Osteocyte (in vitro differentiated cells): ENCODE data around the gene CALD1. TPM values are rescaled to one million over a fixed set of nuclear protein-coding genes. Genes with fewer than 3 reads are reported as not detected.
A peak's percentile ranks its signal among the peaks of the same experiment; 100 is the strongest.

Experiments
- DNase-seq: peaks from one replicate; pipeline ENCODE4 v3.0.0; 2021; ENCODE audit warnings: mixed read lengths; ENCODE audit not compliant: unreplicated experiment; ENCODE audit errors: extremely low spot score
- H3K27ac Mint-ChIP-seq: one replicate; pipeline ENCODE4 v1.8.0; 2021; ENCODE audit warnings: mild to moderate bottlenecking, mixed read lengths; ENCODE audit not compliant: unreplicated experiment
- H3K27me3 Mint-ChIP-seq: one replicate; pipeline ENCODE4 v1.8.0; 2021; ENCODE audit warnings: mixed read lengths; ENCODE audit not compliant: unreplicated experiment
- H3K36me3 Mint-ChIP-seq: one replicate; pipeline ENCODE4 v1.8.0; 2021; ENCODE audit warnings: mixed read lengths; ENCODE audit not compliant: unreplicated experiment
- H3K4me1 Mint-ChIP-seq: one replicate; pipeline ENCODE4 v1.8.0; 2021; ENCODE audit warnings: mixed read lengths; ENCODE audit not compliant: unreplicated experiment
- H3K4me3 Mint-ChIP-seq: one replicate; pipeline ENCODE4 v1.8.0; 2021; ENCODE audit warnings: mild to moderate bottlenecking, moderate library complexity, mixed read lengths; ENCODE audit not compliant: unreplicated experiment
- H3K9me3 Mint-ChIP-seq: one replicate; pipeline ENCODE4 v1.8.0; 2021; ENCODE audit warnings: mixed read lengths; ENCODE audit not compliant: unreplicated experiment
- CTCF ChIP-seq: fragments of 200-600 bp; sonication (generic); IDR thresholded peaks from 2 replicates; pipeline ENCODE4 v1.5.0; 2021; ENCODE audit warnings: antibody characterized with exemption, mild to moderate bottlenecking, moderate library complexity
- total RNA-seq: library from RNA; stranded (reverse); gene quantifications from 2 replicates; pipeline ENCODE4 v1.2.1, GENCODE V29; 2021

The CALD1 gene
- total RNA-seq, 1 donor from 2014 or later = 807 TPM

DNA sequence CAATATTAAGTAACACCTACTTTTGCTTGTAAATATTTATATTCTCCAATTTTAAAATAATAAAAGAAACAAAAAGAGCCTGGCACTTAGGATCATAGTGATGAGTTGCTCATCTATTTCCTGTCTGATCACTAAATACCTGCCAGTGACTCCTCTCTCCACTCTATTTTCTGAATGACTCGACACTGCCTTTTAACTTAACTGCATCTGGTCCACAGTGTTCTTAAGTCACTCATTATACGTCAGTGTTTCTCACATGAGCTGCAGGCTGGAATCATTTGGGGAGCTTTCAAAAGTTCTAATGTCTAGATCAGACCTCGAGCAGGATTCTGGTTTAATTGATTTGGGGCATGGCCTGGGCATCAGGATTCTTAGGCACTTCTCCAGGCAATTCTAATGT lies 128.9 kb downstream of the CALD1 start:
- Mint-ChIP-seq H3K9me3 (no peaks in the 10 kb centered on the region), H3K4me3 (no peak overlapping the region), H3K27ac (no peak overlapping the region), H3K4me1 (peaks cover 53% of the 10 kb centered on the region), H3K27me3 (no peaks in the 10 kb centered on the region), H3K36me3 (peaks cover 40% of the 10 kb centered on the region)
- no peak for TF ChIP-seq CTCF
- DNase-seq = no peak

DNA sequence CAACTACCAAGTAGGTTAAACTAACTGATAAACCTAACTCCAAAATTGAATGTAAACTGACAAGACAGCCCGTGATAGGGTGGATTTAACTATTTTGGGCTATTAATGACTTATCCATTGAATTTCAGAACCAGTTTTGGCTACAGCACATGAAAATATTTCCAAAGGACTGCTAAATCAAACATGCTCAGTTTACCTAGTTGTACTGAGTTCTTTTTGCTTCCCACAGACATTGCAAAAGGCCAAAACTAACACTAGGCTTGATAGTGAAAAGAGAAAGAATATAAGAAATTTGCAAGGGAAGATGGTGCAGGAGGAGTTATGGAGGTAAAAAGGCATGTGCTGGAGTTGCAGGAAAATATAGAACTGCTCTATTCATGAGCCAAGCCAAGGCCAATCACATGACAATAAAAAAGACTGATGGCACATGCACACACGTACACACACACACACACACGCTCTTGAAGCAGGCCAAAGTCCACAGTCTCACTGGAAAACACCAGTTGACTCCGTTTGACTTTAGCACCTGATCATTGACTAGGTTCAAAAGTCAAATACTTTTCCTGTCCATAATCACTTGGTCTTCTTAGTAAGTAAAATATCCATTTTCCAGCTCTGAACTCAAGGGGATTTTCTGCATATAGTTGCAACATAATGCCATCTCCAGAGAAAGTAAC lies 130.9 kb downstream of the CALD1 start:
- Mint-ChIP-seq H3K27me3 (no peaks in the 10 kb centered on the region), H3K4me3 (no peak overlapping the region), H3K27ac (no peak overlapping the region), H3K36me3 (peaks cover 38% of the 10 kb centered on the region), H3K9me3 (no peaks in the 10 kb centered on the region), H3K4me1 (peaks cover 47% of the 10 kb centered on the region)
- no peak for DNase-seq
- no peak for TF ChIP-seq CTCF

GRCh38 chr7:134910968-134911367 lies 131.5 kb downstream of the CALD1 start:
- peak overlapping the region; percentile 60 for H3K27ac Mint-ChIP-seq
- no peak for DNase-seq
- no peak overlapping the region for H3K4me3 Mint-ChIP-seq
- H3K36me3 Mint-ChIP-seq = peaks cover 39% of the 10 kb centered on the region
- no peaks in the 10 kb centered on the region for H3K27me3 Mint-ChIP-seq
- H3K9me3 Mint-ChIP-seq = no peaks in the 10 kb centered on the region
- peaks cover 42% of the 10 kb centered on the region for H3K4me1 Mint-ChIP-seq
- TF ChIP-seq CTCF = no peak

DNA sequence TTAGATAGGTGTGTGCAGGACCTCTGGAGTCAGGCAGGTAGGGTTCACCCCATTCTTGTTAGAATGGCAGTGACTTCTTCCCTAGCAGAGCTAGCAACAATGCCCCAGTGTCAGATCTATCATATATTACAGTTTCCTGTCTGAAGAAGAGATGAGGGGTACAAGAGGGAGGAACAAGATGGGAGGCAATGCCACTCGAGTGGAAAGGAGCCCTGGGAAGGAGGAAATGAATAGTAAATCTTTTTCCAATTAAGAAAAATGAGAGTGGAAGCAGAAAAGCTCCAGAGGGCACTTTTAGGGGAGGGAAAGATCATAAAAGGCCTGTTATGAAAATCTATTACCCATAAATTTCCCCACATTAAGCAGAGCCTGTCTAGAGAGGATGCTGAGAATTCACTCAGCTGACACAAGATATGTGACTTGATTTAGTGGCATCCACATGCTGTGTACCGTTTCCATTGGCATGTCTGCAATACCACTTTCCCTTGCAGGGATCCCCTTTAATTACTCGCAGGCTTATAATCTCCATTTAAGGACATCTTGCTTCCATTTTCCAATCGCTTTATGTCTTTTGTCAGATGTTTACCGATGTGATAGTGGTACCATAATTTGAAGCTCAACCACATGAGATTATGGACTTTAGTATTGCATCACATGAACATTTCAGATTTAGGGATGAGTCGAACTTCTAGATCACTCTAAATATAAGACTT lies 136.9 kb downstream of the CALD1 start:
- Mint-ChIP-seq H3K27me3 (no peaks in the 10 kb centered on the region), H3K36me3 (peaks cover 48% of the 10 kb centered on the region), H3K27ac (no peak overlapping the region), H3K4me3 (no peak overlapping the region), H3K9me3 (no peaks in the 10 kb centered on the region), H3K4me1 (peaks cover 54% of the 10 kb centered on the region)
- TF ChIP-seq CTCF = no peak
- no peak for DNase-seq

- H3K36me3 Mint-ChIP-seq = peaks cover 40% of the 10 kb centered on the region
- no peaks in the 10 kb centered on the region for H3K9me3 Mint-ChIP-seq
- H3K4me3 Mint-ChIP-seq = no peak overlapping the region
- no peak for DNase-seq
- H3K4me1 Mint-ChIP-seq = peaks cover 65% of the 10 kb centered on the region
- TF ChIP-seq CTCF = no peak
- peak overlapping the region; percentile 83 for H3K27ac Mint-ChIP-seq
- H3K27me3 Mint-ChIP-seq = no peaks in the 10 kb centered on the region
Measured at GRCh38 chr7:134919240-134919641, 139.8 kb downstream of the CALD1 start.
